GM21447 (cell line): ENCODE results near the gene SIMC1.
A peak's percentile ranks its signal among the peaks of the same experiment; 100 is the strongest.
"Not testable (repeated sequence)": the region's sequence is repeated elsewhere in the genome, so short reads cannot be mapped to it uniquely, and the experiment has no call there.

ENCODE experiments used
- ATAC-seq: cut with Tn5 transposase; IDR thresholded peaks from one replicate; pipeline ENCODE4 v1.9.1; 2021; ENCODE audit not compliant: unreplicated experiment

Gene SIMC1

DNA sequence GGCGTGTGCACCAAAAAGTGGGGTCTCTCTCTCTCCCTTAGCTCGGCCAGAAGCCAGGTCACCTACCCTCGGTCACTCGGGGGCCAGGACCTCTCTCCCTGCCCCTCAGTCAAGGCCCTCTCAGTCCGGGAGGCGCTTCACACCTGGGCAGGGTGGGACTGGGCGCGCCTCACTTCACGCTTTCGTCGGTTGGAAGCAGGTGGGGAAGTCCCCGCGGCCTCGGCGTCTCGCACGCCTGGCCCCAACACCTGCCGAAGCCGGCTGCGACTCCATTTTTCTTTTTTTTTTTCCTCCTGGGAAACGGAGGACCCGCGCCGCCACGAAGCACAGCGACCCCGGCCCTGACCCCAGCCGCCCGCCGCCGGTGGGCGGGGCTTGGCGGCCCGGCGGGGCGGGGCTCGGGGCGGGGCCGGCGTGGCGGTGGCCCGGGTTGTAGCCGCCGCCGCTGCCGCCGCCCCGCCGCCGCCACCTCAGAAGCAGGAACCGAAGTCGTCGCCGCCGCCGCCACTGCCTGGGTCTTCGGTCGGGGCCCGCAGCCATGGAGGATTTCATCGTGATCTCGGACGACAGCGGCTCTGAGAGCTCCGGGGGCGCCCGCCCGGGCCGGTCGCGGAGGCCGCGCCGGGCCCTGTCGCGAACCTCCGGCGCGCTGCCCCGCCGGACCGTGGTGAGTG is at the start of gene SIMC1:
Gene SIMC1 (plus strand): TSS at position 454 of the 674 bp plus-strand sequence. CDS start 85 bp downstream, at position 539.
- peak; percentile 54 for ATAC-seq

DNA sequence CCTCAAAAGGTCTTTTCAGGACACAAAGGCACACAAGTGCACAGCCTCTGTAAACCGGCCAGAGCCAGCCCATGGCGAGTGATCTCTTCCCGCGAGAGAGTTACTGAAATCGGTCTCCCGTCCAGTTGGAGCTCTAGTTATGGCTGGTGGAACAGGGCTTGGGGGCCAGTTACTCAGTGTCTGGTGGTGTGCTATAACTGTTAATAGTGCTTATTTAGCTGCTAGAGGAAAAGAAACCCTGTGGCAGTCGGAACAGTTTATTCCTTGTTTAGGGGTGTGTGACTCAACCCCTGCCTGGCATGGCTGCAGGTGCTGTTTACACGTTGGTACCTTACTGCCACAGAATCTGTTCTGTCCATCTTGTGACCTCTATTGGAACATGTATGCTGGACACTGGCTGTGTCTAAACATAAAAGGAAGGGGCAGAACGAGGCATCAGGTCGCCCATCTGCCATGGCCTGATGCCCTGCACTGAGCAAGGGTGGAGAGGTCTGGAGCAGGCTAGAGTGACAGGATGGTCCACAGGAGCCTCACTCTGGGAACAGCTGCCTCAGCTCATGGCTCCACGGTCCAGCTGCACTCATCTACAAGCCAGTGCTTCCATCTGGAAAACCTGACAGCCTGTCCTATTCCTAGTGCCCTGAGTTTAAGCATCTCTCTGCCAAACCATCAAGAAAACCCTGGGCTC is 49.6 kb upstream of the SIMC1 start:
- ATAC-seq: no peak

DNA sequence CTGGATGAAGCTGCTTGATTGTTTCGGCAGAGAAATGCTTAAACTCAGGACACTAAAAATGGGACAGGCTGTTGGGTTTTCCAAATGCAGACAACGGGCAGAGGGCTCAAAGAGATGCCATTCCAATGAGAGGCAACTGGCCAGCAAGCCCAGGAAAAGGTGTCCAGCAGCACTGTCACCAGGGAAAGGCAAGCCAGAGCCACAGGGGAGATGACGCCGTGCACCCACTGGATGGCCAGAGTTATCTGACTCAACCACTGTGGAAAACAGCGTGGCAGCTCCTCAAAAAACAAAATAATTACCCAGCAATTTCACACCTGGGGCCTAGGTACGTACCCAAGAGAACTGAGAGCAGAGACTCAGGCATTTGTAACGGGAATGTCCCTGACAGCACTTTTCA is 48.4 kb upstream of the SIMC1 start:
- ATAC-seq: no peak

DNA sequence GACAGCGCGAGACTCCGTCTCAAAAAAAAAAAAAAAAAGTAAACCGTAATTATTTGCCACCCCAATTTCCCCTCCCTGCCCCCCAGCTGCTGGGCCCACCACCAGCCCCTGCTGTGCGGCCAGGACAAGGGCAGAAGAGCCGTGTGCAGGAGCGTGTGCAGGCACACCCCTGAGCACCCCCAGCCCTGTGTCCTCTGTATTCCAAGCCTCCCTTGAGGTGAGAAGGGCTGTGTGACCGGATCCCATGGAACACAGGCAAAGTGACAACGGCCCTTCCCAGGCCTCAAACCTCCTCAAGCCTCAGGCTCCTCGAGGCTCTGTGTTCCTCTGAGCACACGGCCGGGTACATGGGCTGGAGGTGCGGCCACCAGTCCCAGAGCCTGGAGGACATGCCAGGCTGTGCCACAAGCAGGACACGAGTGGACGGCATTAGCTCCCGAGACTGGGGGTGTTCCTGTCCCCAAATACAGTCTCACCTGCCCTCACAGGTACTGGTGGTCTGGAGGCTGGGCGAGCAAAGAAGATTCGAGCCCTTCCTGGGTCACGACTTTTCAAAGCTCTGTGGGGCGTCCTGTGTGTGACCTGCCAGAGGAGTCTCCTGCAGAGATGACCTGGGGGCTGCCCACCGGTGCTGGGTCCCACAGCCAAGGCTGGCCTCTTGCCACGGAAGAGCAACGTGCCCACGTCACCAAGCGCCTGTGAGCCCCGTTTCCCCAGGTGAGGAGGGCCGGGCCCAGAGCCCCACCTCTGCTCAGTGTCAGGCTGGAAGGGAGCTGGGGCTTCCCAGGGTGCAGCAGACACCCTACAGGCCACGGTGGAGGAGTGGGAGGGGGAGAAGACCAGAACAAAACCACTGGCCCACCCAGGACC is 47.1 kb upstream of the SIMC1 start:
- no peak for ATAC-seq

DNA sequence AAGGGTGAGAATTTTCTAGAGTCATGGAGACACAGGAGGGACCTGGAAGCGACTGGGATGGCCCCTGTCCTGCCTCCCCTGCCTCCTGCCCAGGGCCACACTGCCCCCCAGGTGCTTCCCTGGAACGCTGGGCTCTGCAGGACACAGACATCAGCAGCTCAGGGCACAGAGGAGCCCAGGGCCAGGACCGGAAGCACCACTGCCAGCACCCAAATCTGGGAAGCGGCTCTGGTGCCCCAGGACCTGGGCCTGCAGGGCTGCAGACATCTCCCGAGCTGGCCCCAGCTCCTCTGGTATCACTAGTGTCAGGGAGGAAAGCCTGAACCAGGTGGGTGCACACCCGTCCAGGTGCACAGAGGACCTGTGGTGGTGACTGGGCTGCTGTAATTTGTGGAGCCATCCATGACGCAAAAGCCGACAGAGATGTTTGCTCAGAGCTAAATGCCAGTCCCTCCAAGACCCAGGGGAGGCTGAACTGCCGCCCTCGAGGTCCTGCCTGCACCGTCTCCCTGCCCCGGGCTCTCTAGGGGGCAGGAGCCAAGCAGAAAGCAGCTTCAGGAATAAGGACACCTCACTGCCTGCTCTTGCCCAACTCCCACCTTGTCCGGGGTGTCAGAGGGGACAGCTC is 46.0 kb upstream of the SIMC1 start:
- ATAC-seq: no peak

DNA sequence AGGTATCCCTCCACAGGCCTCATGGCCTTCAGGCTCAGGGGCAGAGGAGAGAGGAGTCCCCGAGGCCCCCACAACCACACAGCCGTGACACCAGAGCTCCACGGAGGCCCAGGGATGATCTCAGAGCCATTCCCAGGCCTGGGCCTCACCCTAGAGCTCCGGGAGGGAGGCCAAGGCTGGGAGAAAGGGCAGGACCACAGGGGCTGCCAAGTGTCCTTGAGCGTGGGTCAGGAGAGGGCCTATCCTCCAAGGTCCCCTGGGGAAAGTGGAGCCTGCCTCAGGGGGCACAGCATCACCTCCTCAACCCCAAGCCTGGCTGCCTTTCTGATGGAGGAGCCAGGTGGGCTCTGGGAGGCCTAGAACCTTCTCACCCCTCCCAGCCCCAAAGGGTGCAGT is 45.5 kb upstream of the SIMC1 start:
- not testable (repeated sequence) for ATAC-seq

DNA sequence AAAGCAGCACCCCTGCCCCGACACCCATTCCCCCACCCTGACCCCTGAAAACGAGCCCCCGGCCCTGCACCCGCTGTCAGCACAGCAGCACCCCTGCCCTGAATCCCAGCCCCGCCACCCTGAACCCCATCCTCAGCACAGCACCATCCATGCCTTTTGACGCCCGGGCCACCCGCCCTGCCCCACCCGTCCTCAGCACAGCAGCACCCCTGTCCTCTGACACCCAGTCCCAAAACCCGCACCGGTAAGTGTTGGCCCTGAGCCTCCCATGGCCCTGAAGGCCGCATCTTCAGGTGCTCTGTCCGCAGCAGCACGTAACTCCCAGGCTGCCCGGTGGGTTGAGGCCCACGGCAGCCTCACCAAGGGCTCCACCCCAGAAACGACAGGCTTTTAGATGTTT is 44.6 kb upstream of the SIMC1 start:
- ATAC-seq: not testable (repeated sequence)

DNA sequence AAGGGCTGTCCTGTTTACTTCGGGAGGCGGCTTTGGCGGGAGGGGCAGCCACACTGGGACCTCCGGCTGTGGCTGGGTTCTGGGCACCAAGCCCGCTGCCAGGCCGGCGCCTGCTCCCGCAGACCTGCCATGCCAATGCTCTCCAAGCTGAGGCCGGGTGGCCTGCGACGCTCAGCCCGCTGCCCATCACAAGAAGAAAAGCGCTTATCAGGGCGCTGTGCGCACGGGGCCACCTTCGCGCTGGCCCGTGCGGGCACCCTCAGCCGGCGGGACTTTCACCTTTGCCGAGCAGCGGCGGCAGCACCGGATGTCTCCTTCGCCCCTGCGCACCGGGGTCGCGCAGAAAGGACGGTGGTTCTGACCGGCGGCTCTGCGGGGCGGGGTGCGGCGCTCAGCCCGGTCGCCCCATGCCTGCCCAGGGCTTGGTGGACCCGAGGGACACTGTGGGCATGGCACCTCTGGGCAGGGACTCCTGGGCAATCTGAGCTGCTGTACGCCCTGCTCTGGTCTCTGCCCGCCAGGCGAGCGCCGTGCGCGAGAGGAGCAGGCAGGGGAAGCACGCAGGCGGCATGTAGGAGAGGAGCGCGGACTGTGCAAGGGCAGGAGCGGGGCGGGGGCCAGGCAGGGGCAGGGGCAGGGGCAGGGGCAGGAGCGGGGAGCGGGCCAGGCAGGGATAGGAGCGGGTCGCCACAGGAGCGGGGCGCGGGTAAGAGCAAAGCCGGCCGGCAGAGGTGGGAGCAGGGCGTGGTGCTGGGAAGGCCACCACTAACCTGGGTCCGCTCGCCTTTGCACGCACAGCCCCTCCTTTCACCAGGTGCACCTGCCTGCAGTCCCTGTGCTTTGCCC is 43.8 kb upstream of the SIMC1 start:
- ATAC-seq: not testable (repeated sequence)

DNA sequence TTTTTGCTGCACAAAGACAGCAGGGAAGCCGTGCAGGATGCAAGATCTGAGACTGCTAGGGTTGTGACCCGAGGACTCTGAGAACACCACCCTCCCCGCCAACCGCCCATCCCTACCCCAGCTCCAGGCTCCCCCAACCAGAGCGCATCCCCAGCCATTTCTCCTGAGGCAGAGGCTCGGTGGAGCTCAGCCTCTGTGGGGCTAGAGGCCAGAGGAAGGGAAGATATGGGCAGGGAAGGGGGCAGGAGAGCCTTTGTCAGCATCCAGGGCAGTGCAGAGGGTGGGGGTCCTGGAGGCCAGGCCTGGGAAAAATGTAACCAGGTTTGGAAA is 43.2 kb upstream of the SIMC1 start:
- not testable (repeated sequence) for ATAC-seq

DNA sequence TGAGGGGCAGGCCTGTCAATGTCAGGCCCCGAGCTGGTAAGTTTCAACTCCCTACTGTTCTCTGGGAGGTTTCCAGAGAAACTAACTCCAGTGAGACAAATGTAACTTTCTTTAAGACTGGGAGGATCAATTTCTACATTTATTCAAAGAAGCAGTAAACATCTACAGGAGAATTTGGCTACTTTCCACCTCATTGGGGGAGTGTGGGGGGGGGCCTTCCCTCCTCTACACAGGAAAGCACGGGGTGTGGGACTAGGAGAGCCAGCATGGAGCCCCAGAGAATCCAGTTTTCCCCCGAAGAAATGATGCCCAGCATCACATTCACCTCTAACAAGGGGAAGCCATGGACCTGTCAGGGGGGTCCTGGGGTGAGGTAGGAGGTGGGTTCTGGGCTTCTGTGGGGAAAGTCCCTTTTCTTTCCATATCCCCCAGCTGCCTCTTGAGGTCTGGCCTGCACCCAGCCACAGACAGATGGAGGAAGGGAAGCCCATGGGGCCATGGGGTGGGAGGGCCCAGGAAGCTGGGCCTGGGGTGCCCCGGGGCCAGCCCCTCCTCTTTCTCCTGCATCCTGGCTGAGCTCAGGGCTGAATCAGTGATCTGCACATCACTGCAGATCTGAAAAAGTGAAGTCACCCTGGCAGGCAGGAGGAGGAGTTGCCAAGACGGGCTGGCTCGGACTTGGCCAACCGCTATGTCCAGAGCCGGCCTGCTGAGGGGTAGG is 42.6 kb upstream of the SIMC1 start:
- ATAC-seq: not testable (repeated sequence)

DNA sequence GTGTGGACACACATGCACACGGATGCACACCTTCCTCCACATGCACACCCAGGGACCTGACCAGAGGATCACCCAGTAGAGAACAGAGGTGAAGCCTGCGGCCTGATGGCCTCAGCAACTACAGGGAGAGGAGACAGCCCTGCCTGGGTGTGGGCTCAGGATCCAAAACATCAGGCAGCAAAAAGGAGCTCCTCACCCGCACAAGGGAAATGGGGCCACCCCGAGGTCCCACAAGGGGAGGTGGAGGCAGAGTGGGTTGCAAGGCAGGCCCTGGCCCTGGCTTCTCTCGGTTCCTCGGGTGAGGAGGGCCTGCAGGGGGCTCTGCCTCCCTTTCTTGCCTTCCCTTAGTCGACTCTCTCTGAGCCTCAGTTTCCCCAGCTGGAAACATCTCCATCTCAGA is 41.4 kb upstream of the SIMC1 start:
- not testable (repeated sequence) for ATAC-seq

DNA sequence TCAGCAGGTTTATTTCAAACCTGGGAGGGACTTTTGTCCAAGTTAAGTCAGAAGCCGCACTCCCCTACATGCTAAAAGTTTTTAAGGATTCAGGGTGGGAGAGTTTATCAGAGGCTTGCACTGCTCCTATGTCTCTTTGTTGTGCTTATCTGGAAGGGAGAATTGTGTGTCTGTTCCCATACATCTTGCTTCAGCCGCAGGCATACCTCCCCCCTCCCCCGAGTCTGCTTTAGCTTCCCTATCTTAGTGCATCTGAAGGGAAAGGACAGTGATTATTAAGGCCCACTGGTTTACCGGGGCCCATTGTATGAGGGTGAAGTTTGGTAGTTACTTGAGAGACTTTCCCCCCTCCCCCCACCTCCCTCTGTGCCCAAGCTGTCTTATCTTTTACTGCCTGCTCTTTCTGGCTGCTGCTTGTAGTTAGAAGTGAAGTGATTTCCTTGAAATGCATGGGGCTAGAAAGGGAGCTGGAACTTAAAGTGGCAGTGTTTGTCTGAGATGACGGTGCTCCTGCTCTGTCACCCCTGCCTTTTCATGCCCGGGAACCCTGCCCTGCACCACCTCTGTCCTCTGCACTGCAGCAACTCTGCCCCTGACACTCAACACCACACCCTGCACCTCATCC is 40.9 kb upstream of the SIMC1 start:
- ATAC-seq: not testable (repeated sequence)

DNA sequence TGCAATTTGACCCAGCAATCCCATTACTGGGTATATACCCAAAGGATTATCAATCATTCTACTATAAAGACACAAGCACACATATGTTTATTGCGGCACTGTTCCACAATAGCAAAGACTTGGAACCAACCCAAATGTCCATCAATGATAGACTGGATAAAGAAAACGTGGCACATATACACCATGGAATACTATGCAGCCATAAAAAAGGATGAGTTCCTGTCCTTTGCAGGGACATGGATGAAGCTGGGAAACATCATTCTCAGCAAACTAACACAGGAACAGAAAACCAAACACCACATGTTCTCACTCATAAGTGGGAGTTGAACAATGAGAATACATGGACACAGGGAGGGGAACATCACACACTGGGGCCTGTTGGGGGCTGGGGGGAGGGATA is 39.9 kb upstream of the SIMC1 start:
- not testable (repeated sequence) for ATAC-seq

DNA sequence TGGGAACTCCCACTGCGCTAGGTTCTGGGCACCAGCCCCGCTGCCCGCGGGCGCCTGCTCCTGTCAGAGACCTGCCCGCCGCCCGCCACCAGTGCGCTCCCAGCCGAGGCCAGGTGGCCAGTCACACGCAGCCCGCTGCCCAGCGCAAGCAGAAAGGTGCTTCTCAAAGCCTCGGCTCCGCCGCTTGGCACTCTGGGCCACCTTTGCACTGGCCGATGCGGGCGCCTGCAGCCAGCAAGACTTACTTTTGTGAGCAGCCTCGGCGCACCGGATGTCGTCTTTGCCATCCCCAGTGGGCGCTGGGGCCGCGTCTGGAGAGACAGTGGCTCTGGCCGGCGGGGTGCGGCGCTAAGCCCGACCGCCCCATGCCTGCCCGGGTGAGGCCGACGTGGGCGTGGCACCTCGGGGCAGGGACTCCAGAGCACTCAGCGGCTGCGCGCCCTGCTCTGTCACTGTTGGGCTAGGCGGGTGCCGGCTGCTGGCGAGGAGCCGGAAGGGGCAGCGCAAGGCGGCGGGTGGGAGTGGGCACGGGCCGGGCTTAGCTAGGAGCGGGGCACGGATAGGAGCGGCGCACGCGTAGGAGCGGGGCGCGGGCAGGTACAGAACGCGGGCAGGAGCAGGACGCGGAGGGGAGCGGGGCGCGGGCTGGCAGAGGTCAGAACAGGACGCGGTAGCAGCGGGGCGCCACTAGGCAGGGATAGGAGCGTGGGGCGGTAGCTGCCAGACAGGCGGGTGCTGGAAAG is 39.1 kb upstream of the SIMC1 start:
- ATAC-seq: not testable (repeated sequence)

DNA sequence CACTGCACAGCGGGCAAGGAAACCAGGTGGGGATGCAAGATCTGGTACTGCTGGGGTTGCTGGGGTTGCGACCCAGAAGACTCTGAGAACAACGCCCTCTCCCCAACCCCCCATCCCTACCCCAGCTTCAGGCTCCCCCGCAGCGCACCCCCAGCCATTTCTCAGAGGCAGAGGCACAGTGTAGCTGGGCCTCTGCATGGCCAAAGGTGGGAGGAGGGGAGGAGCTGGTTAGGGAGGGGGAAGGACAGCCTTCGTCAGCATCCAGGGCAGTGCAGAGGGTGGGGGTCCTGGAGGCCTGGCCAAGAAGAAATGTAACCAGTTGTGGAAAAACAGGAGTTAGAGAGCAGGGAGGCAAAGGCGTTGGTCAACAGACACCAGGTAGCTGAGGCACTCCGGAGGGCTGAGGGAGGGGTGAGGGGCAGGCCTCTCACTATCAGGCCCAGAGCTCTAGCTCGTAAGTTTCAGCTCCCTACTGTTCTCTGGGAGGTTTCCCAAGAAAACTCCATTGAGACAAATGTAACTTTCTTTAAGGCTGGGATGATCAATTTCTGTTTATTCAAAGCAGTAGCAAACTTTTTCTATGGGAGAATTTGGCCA is 38.3 kb upstream of the SIMC1 start:
- not testable (repeated sequence) for ATAC-seq

DNA sequence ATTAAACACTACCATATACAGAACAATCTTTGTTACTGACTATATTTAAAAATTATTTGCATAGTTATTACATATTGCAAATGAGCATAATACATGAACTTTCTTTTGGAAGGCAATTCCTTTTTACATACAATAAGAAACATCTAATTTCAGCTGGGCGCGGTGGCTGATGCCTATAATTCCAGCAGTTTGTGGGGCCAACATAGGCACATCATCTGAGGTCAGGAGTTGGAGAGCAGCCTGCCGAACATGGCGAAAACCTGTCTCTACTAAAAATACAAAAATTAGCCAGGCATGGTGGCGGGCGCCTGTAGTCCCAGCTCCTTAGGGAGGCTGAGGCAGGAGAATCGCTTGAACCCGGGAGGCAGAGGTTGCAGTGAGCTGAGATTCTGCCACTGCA is 36.4 kb upstream of the SIMC1 start:
- ATAC-seq: no peak

DNA sequence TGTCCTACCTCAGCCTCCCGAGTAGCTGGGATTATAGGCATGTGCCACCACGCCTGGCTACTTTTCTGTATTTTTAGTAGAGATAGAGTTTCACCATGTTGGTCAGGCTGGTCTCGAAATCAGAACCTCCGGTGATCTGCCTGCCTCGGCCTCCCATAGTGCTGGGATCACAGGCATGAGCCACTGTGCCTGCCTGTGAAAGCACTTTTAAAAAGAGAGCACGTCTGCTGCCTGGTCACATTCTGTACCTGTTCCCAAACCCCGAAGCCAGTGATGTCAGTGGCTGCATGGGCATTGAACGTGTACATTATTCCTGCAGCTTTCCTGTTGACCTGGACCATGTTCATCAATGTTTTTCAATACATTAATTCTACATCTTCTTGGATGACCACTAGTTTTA is 35.1 kb upstream of the SIMC1 start:
- no peak for ATAC-seq

DNA sequence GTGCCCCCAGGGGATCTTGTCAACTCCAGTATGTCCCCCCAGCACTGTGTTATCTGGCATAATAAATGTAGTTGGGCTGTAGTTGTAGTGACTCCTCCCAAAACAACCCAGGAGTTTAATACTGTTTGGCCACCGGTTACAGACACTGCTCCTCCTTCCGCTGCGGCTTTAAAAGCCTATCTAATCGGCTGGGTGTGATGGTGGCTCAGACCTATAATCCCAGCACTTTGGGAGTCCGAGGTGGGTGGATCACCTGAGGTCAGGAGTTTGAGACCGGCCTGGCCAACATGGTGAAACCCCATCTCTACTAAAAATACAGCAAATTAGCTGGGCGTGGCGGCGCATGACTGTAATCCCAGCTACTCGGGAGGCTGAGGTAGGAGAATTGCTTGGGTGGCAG is 34.7 kb upstream of the SIMC1 start:
- ATAC-seq: not testable (repeated sequence)
